ENCODE results near the gene ADGRG4.
A peak's percentile ranks its signal among the peaks of the same experiment; 100 is the strongest.
"Not testable (repeated sequence)": the region's sequence is repeated elsewhere in the genome, so short reads cannot be mapped to it uniquely, and the experiment has no call there.

ADGRG4 gene

DNA sequence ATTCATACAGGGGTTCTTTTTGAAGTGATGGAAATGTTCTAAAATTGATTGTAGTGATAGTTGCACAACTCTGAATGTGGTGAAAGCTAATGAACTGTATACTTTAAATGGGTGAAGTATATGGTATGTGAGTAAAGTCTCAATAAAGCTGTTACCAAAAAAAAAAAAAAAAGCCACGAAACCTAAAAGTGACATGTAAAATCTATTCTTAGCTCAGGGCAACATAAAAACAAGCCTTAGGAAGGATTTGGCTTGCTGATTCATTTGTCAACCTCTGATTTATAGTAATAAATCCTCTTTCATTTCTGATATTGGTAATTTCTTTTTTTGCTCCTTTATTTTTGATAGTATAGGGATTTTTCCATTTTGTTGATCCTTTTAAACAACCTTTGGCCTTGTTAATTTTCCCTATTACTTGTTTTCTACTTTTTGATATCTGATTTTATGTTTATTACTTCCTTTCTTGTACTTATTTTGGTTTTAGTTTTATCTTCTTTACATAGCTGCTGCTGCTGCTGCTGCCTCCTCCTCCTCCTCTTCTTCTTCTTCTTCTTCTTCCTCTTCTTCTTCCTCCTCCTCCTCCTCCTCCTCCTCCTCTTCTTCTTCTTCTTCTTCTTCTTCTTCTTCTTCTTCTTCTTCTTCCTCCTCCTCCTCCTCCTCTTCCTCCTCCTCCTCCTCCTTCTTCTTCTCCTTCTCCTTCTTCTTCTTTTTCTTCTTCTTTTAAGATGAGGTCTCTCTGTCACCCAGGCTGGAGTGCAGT lies 79.4 kb downstream of the ADGRG4 start:
- DNase-seq (ENCODE audit: low read depth, low spot score), result no peak

- no peak for DNase-seq (ENCODE audit: low read depth, low spot score)
Measured at GRCh38 chrX:136386173-136386572, 85.4 kb downstream of the ADGRG4 start.

GRCh38 chrX:136386826-136387225 lies 86.1 kb downstream of the ADGRG4 start:
- DNase-seq (ENCODE audit: low read depth, low spot score), result no peak

DNA sequence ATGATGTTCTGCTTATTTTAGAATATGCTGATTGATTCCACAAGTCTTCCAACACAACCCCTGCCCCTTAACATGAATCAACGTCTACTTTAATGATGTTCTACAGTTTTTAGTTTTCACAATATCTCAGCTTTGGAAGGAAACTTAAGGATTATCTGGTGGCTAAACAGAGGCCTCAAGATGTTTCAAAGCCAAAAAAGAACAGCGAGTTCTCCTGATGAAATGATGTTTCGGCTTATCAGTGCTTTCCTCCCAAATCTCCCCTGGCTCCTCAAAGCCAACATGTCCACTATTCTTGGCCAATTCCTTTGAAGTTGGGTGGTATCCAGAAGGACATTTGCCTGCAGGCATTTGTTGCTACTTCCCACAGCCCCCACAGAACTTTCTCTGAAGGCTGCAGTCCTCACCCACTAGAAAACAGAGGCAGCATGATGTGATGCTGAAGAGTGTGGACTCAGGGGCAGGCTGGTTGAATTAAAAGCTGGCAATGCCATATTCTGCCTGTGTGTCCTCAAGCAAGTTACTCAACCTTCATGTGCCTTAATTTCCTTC lies 87.3 kb downstream of the ADGRG4 start:
- DNase-seq (ENCODE audit: low read depth, low spot score), result no peak

GRCh38 chrX:136390921-136391320 lies 90.2 kb downstream of the ADGRG4 start:
- DNase-seq (ENCODE audit: low read depth, low spot score), result no peak

GRCh38 chrX:136395271-136395670 lies 94.5 kb downstream of the ADGRG4 start:
- no peak for DNase-seq (ENCODE audit: low read depth, low spot score)

DNA sequence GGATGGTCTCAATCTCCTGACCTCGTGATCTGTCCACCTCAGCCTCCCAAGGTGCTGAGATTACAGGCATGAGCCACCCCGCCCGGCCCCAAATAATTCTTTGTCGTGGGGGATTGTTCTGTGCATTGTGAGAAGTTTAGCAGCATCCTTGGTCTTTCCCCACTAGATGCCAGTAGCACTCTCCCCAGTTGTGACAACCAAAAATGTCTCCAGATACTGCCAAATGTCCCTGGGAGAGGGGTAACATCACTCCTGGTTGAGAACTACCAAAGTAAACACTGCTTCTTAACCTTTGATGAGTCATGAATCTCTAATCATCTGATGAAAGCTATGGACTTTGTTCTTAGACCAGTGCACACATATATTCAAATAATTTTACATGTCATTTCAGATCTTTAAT lies 96.2 kb downstream of the ADGRG4 start:
- DNase-seq (ENCODE audit: low read depth, low spot score), result peak; percentile 8

- no peak for DNase-seq (ENCODE audit: low read depth, low spot score)
Measured at GRCh38 chrX:136405126-136405525, 104.4 kb downstream of the ADGRG4 start.

- DNase-seq (ENCODE audit: low read depth, low spot score), result no peak
Measured at GRCh38 chrX:136417806-136418205, 117.0 kb downstream of the ADGRG4 start.

GRCh38 chrX:136421338-136421737 lies 120.6 kb downstream of the ADGRG4 start:
- DNase-seq (ENCODE audit: low read depth, low spot score), result no peak

- DNase-seq (ENCODE audit: low read depth, low spot score), result no peak
Measured at GRCh38 chrX:136423724-136424123, 123.0 kb downstream of the ADGRG4 start.

- DNase-seq (ENCODE audit: low read depth, low spot score), result no peak
Measured at GRCh38 chrX:136425996-136426395, 125.2 kb downstream of the ADGRG4 start.

GRCh38 chrX:136431625-136432024 lies 130.9 kb downstream of the ADGRG4 start:
- no peak for DNase-seq (ENCODE audit: low read depth, low spot score)

- DNase-seq (ENCODE audit: low read depth, low spot score), result no peak
Measured at GRCh38 chrX:136437774-136438173, 137.0 kb downstream of the ADGRG4 start.

GRCh38 chrX:136438192-136438591 lies 137.4 kb downstream of the ADGRG4 start:
- DNase-seq (ENCODE audit: low read depth, low spot score), result no peak

DNA sequence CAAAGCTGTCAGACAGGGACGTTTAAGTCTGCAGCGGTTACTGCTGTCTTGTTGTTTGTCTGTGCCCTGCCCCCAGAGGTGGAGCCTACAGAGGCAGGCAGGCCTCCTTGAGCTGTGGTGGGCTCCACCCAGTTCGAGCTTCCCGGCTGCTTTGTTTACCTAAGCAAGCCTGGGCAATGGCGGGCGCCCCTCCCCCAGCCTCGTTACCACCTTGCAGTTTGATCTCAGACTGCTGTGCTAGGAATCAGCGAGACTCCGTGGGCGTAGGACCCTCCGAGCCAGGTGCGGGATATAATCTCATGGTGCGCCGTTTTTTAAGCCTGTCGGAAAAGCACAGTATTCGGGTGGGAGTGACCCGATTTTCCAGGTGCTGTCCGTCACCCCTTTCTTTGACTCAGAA lies 144.9 kb downstream of the ADGRG4 start:
- not testable (repeated sequence) for DNase-seq (ENCODE audit: low read depth, low spot score)

GRCh38 chrX:136446208-136446607 lies 145.4 kb downstream of the ADGRG4 start:
- DNase-seq (ENCODE audit: low read depth, low spot score), result no peak

- no peak for DNase-seq (ENCODE audit: low read depth, low spot score)
Measured at GRCh38 chrX:136447308-136447707, 146.5 kb downstream of the ADGRG4 start.

DNA sequence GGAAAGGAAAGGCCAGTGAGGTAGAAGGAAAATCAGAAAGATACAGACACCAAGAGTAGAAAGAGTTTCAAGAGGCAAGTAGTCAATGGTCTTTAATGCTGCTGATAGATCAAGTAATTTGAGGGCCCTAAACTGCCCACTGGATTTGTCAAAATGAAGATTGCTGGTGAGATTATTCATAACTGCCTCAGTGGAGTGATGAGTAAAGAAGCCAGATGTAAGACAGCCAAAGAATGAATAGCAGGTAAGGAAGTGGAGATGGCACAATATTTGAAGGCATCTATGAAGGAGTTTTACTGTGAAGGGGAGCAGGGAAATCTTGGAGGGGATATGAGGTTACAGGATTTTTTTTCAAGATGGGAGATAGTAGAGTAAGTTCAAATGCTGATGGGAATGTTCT lies 147.2 kb downstream of the ADGRG4 start:
- no peak for DNase-seq (ENCODE audit: low read depth, low spot score)

GRCh38 chrX:136450050-136450830 lies 149.5 kb downstream of the ADGRG4 start:
- no peak for DNase-seq (ENCODE audit: low read depth, low spot score)

DNA sequence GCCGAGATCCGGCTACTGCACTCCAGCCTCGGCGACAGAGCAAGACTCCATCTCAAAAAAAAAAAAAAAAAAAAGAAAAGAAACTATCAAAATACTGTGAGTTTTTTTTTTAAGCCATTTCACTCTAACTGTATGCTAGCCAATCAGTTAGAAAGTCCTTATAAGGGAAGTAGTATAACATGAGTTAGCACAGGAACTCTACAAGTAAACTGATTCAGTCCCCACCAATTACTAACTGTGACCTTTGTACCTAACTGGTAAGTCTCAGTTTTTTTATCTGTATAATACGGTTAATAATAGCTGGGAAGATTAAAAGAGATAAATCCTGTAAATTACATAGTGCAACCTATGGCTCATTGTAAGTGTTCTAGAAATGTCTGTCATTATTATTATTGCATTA lies 151.9 kb downstream of the ADGRG4 start:
- DNase-seq (ENCODE audit: low read depth, low spot score), result no peak

DNA sequence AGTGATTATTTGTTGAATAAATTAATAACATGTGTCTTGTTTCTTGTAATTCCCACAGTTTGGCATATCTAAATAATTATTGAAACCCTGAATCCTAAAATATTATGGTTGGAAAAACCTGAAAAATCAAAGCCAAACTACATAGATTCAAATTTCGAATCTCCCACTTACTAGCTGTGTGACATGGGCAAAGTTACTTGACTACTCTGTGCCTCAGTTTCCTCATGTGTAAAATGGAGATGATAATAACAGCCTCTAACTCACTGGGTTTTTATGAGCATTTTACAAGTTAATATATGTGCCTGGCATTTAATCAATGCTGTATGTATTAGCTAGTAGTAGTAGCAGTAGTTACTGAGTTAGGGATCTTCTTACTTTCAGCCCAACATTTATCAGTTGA lies 152.4 kb downstream of the ADGRG4 start:
- no peak for DNase-seq (ENCODE audit: low read depth, low spot score)

- no peak for DNase-seq (ENCODE audit: low read depth, low spot score)
Measured at GRCh38 chrX:136453771-136454170, 153.0 kb downstream of the ADGRG4 start.

Measured in ELF-1 (cell line).